Measurements from ENCODE around the gene IGF2BP2.

DNA sequence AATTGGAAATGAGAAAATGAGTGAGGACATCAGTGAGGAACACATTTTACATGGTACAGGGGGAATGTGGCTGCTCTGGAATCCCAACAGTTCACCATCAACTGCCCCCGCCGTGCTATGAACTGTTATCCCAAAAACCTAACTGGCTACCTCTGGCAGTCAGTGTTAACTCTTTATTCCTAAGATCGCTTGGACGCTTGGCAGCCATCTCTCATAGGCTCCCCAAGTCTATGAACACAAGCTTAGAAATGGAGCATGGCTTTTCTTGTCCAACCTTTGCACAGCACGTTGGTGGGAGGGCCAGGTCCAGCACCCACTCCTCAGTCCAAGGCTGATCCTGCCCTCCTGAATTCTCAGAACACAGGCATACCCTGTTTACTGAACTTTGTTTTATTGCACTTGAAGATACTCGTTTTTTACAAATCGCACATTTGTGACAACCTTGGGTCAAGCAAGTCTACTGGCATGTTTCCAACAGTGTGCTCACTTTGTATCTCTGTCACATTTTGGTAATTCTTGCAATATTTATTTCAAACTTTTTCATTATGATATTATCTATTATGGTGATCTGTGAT lies 185.1 kb downstream of the IGF2BP2 start:
- no peak for TF ChIP-seq CTCF (IDR thresholded peaks at IDR 0.05 in 8 of 11, conservative IDR thresholded peaks at IDR 0.05 in 3 of 11)
- TF ChIP-seq POLR2A (IDR thresholded peaks at IDR 0.05): no peak
- TF ChIP-seq POLR2AphosphoS5 (IDR thresholded peaks at IDR 0.05): no peak
